Caco-2 (cell line): ENCODE data around the gene PABPN1. TPM values are rescaled to one million over a fixed set of nuclear protein-coding genes. Genes with fewer than 3 reads are reported as not detected.
A peak's percentile ranks its signal among the peaks of the same experiment; 100 is the strongest.

Source experiments
- BruUV-seq: library from RNA; stranded (reverse); fragments of 400-500 nt; replicated peaks from 2 replicates; lab custom pipeline; 2021; lab: Mats Ljungman, UMichigan
- CTCF ChIA-PET: fragments of 300-600 bp; sonication (Branson Sonifier 250); formaldehyde crosslinking; loops from one replicate; lab custom pipeline; 2022; ENCODE audit warnings: antibody characterized with exemption; lab: Charles Lee
- POLR2A ChIA-PET: fragments of 300-600 bp; sonication (Branson Sonifier 250); formaldehyde crosslinking; loops from one replicate; lab custom pipeline; 2022; ENCODE audit warnings: antibody characterized with exemption; lab: Charles Lee
- DNase-seq, 2 experiments: peaks; one replicate each; pipeline versions ENCODE4 v3.0.0 to v3.0.0-alpha.2; 2020 to 2022
- H3K27me3 ChIP-seq: replicated peaks from 2 replicates; pipeline ENCODE4 v1.6.0; 2011; ENCODE audit warnings: low read length; ENCODE audit not compliant: control insufficient read depth, insufficient read depth
- H3K36me3 ChIP-seq: 2 replicates; pipeline ENCODE4 v1.5.1; 2011; ENCODE audit warnings: low read length; ENCODE audit not compliant: control insufficient read depth, insufficient read depth
- H3K4me1 ChIP-seq: fragments of 250-450 bp; sonication (Bioruptor Pico); 2 replicates; pipeline ENCODE4 v1.5.1; 2020; ENCODE audit warnings: mild to moderate bottlenecking
- H3K4me3 ChIP-seq: 2 replicates; pipeline ENCODE4 v1.5.1; 2011; ENCODE audit warnings: low read depth, mild to moderate bottlenecking, control low read depth, low read length
- H3K9me3 ChIP-seq: fragments of 250-450 bp; sonication (Bioruptor Pico); 2 replicates; pipeline ENCODE4 v1.5.1; 2020; ENCODE audit warnings: mild to moderate bottlenecking, moderate library complexity
- H3K27ac Mint-ChIP-seq: one replicate; pipeline ENCODE4 v1.8.0; 2022; ENCODE audit warnings: mixed read lengths; ENCODE audit not compliant: unreplicated experiment
- H3K27me3 Mint-ChIP-seq: one replicate; pipeline ENCODE4 v1.8.0; 2022; ENCODE audit warnings: mixed read lengths; ENCODE audit not compliant: insufficient read depth, unreplicated experiment
- H3K36me3 Mint-ChIP-seq: one replicate; pipeline ENCODE4 v1.8.0; 2022; ENCODE audit warnings: mild to moderate bottlenecking, mixed read lengths; ENCODE audit not compliant: insufficient read depth, unreplicated experiment
- H3K4me1 Mint-ChIP-seq: one replicate; pipeline ENCODE4 v1.8.0; 2022; ENCODE audit warnings: low read depth, mixed read lengths; ENCODE audit not compliant: unreplicated experiment
- H3K4me3 Mint-ChIP-seq: one replicate; pipeline ENCODE4 v1.8.0; 2022; ENCODE audit warnings: mild to moderate bottlenecking, moderate library complexity, mixed read lengths; ENCODE audit not compliant: unreplicated experiment
- H3K9me3 Mint-ChIP-seq: one replicate; pipeline ENCODE4 v1.8.0; 2022; ENCODE audit warnings: mixed read lengths; ENCODE audit not compliant: unreplicated experiment
- intact Hi-C: fragments of 100-400 bp; cut with micrococcal nuclease; formaldehyde crosslinking; loops from one replicate; pipeline ENCODE4 v1.10.0; 2022; ENCODE audit not compliant: unreplicated experiment
- total RNA-seq: library from RNA; stranded (reverse); gene quantifications from 2 replicates; pipeline ENCODE4 v1.2.3, GENCODE V29; 2022
- TF ChIP-seq, protein P1 (sequence below), 2 experiments: fragments of 200-600 bp in 1 of 2; IDR thresholded peaks; 1 replicate in 1 of 2; 2 replicates in 1 of 2; pipeline versions ENCODE4 v1.5.1 to v1.8.0; 2011 to 2022; ENCODE audit warnings: antibody characterized with exemption in 1 of 2, control low read depth in 1 of 2, inconsistent platforms in 1 of 2, low read depth in 1 of 2, low read length in 1 of 2, mild to moderate bottlenecking in 1 of 2, moderate library complexity in 1 of 2; ENCODE audit not compliant: insufficient read depth in 1 of 2, severe bottlenecking in 1 of 2, unreplicated experiment in 1 of 2

The PABPN1 gene
- total RNA-seq, 1 experiment from 2014 or later, result 202 TPM

GRCh38 chr14:23352506-23353432 is 31.5 kb downstream of the PABPN1 start, which contains the start of gene SLC22A17:
Gene SLC22A17 (minus strand): TSS chr14:23352887.
- ChIA-PET POLR2A (interaction anchor here (0.6 to 1.1 kb wide), 4 partner anchors 26 to 115 kb away, joined by 3 to 8 read pairs (median 4); partner anchors contain the start of genes PABPN1 and RNF212B), CTCF (interaction anchor here (0.6 to 1.2 kb wide), 6 partner anchors 9 to 31 kb away, joined by 3 to 6 read pairs (median 3); partner anchors contain the start of gene PABPN1)
- DNase-seq, result peak; percentile 67 to 73
- peaks cover 17% of the 10 kb centered on the region for H3K27me3 Mint-ChIP-seq
- peaks cover 6% of the 10 kb centered on the region for H3K4me1 Mint-ChIP-seq
- H3K4me3 Mint-ChIP-seq, result peak within 1 kb of the TSS; percentile 71
- no peaks in the 10 kb centered on the region for H3K9me3 Mint-ChIP-seq
- H3K4me1 ChIP-seq, result 0 out of 2 replicates have a peak, but pooled peaks cover 3% of the 10 kb centered on the region
- H3K27me3 ChIP-seq, result no peaks in the 10 kb centered on the region
- H3K9me3 ChIP-seq, result no peaks in the 10 kb centered on the region
- no peak within 1 kb of the TSS for H3K27ac Mint-ChIP-seq
- BruUV-seq, result no TSS peak
- H3K36me3 ChIP-seq, result no peaks in the 10 kb centered on the region
- intact Hi-C loops, result loop anchor here (2.0 kb wide), 1 partner anchor 28 kb away; no protein-coding TSS in a partner anchor
- H3K36me3 Mint-ChIP-seq, result no peaks in the 10 kb centered on the region
- TF ChIP-seq, protein P1, sequence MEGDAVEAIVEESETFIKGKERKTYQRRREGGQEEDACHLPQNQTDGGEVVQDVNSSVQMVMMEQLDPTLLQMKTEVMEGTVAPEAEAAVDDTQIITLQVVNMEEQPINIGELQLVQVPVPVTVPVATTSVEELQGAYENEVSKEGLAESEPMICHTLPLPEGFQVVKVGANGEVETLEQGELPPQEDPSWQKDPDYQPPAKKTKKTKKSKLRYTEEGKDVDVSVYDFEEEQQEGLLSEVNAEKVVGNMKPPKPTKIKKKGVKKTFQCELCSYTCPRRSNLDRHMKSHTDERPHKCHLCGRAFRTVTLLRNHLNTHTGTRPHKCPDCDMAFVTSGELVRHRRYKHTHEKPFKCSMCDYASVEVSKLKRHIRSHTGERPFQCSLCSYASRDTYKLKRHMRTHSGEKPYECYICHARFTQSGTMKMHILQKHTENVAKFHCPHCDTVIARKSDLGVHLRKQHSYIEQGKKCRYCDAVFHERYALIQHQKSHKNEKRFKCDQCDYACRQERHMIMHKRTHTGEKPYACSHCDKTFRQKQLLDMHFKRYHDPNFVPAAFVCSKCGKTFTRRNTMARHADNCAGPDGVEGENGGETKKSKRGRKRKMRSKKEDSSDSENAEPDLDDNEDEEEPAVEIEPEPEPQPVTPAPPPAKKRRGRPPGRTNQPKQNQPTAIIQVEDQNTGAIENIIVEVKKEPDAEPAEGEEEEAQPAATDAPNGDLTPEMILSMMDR (IDR thresholded peaks at IDR 0.05; ENCODE audit: insufficient read depth in 1 of 2, low read depth in 1 of 2, low read length in 1 of 2, severe bottlenecking in 1 of 2, unreplicated experiment in 1 of 2), result no peak
- peak within 1 kb of the TSS; percentile 53 for H3K4me3 ChIP-seq

DNA sequence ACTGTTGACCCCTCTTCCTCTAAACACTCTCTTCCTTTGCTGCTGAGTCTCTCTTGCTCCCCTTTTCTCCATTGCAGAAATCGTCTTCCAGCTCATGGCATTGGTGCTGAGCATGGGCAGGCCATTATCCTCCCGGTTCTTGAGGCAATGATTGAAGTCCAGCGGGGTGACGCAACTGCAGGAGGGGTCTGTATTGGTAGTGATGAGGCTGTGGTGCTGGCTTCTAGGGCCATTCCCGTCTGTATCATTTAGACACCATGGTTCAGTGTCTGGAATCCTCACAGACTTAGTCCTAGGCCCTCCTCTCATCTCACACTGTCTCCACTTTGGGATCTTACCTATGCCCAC is 32.1 kb downstream of the PABPN1 start:
- H3K36me3 Mint-ChIP-seq, result no peaks in the 10 kb centered on the region
- H3K4me1 Mint-ChIP-seq, result peaks cover 6% of the 10 kb centered on the region
- Histone ChIP-seq H3K9me3 (no peaks in the 10 kb centered on the region), H3K4me1 (0 out of 2 replicates have a peak, but pooled peaks cover 3% of the 10 kb centered on the region), H3K36me3 (no peaks in the 10 kb centered on the region), H3K4me3 (0 out of 2 replicates have a peak overlapping the region, but pooled peaks have one; percentile 53), H3K27me3 (no peaks in the 10 kb centered on the region)
- H3K27ac Mint-ChIP-seq, result no peak overlapping the region
- BruUV-seq, result no TSS peak
- H3K27me3 Mint-ChIP-seq, result peaks cover 17% of the 10 kb centered on the region
- H3K9me3 Mint-ChIP-seq, result no peaks in the 10 kb centered on the region
- H3K4me3 Mint-ChIP-seq, result peak overlapping the region; percentile 71
- CTCF ChIA-PET, result interaction anchor here (0.6 to 1.2 kb wide), 3 partner anchors 19 to 32 kb away, joined by 3 to 6 read pairs (median 3); partner anchors contain the start of gene PABPN1
- DNase-seq, result no peak
- TF ChIP-seq, protein P1 (IDR thresholded peaks at IDR 0.05; ENCODE audit: insufficient read depth in 1 of 2, low read depth in 1 of 2, low read length in 1 of 2, severe bottlenecking in 1 of 2, unreplicated experiment in 1 of 2), result no peak
- POLR2A ChIA-PET, result no interaction called here
- intact Hi-C loops, result loop anchor here (2.0 kb wide), 1 partner anchor 27 kb away; no protein-coding TSS in a partner anchor

DNA sequence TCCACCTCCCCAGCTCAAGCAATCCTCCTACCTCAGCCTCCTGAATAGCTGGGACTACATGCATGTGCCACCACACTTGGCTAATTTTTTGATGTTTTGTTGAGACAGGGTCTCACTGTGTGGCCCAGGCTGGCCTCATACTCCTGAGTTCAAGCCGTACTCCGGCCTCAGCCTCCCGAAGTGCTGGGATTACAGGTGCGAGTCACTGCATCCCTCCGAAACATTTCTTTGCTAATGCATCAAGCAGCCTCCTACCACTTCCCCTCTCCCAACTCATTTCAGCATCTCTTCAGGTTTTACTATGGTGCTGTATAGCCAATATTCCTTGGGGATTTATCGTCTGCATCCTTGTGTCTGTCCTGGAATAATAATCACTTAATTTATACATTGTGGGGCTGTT is 33.7 kb downstream of the PABPN1 start:
- no peak for DNase-seq
- no peaks in the 10 kb centered on the region for H3K27me3 ChIP-seq
- intact Hi-C loops, result no loop called here
- BruUV-seq, result no TSS peak
- CTCF ChIA-PET, result no interaction called here
- Mint-ChIP-seq H3K27me3 (peaks cover 17% of the 10 kb centered on the region), H3K4me3 (no peak overlapping the region), H3K27ac (no peak overlapping the region), H3K4me1 (peaks cover 6% of the 10 kb centered on the region), H3K36me3 (no peaks in the 10 kb centered on the region), H3K9me3 (no peaks in the 10 kb centered on the region)
- POLR2A ChIA-PET, result no interaction called here
- H3K4me1 ChIP-seq, result 0 out of 2 replicates have a peak, but pooled peaks cover 3% of the 10 kb centered on the region
- no peaks in the 10 kb centered on the region for H3K9me3 ChIP-seq
- no peaks in the 10 kb centered on the region for H3K36me3 ChIP-seq
- TF ChIP-seq, protein P1 (IDR thresholded peaks at IDR 0.05; ENCODE audit: insufficient read depth in 1 of 2, low read depth in 1 of 2, low read length in 1 of 2, severe bottlenecking in 1 of 2, unreplicated experiment in 1 of 2), result no peak
- no peak overlapping the region for H3K4me3 ChIP-seq
